ENCODE results near the gene FETUB. TPM values are rescaled to one million over a fixed set of nuclear protein-coding genes. Genes with fewer than 3 reads are reported as not detected.
"Not testable (repeated sequence)": the region's sequence is repeated elsewhere in the genome, so short reads cannot be mapped to it uniquely, and the experiment has no call there.

FETUB gene
- total and polyA plus RNA-seq, 7 donors, result 0.46 TPM; not detected in 6

DNA sequence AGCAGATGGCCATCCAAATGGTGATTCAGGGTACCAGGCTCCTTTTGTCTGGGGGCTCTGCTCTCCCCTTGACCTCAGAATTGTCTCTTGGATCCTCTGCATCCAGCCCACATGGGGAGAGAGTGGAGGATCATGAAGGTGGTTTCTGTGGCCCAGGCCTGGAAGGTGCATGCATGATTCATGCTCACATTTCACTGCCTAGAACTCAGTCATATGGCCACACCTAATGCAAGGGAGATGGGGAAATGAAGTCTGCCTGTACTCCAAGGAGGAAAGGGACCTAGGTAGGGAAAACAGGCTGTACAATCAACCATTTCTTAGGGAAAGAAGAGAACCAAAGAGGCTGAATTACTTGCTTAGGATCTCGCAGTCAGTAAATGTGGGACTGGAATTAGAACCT, 40.7 kb downstream of the FETUB start:
- Histone ChIP-seq H3K9me3 (peaks cover 0 to 4% (median 0%) of the 10 kb centered on the region in 4 donors), H3K27me3 (peaks cover 0 to 3% (median 0%) of the 10 kb centered on the region in 3 donors), H3K36me3 (no peaks in the 10 kb centered on the region), H3K4me1 (no peaks in the 10 kb centered on the region), H3K4me3 (no peak overlapping the region), H3K27ac (no peak overlapping the region)
- 93 to 94% methylated on average over 1 of the region's 1 CpG for WGBS, 2 donors
- DNase-seq, result no peak
- intact Hi-C loops (cut with DNase I), result no loop called here
- TF ChIP-seq POLR2A (IDR thresholded peaks at IDR 0.05) (no peak), EP300 (IDR thresholded peaks at IDR 0.05) (no peak), POLR2AphosphoS5 (IDR thresholded peaks at IDR 0.05) (no peak)
- TF ChIP-seq, protein P1, sequence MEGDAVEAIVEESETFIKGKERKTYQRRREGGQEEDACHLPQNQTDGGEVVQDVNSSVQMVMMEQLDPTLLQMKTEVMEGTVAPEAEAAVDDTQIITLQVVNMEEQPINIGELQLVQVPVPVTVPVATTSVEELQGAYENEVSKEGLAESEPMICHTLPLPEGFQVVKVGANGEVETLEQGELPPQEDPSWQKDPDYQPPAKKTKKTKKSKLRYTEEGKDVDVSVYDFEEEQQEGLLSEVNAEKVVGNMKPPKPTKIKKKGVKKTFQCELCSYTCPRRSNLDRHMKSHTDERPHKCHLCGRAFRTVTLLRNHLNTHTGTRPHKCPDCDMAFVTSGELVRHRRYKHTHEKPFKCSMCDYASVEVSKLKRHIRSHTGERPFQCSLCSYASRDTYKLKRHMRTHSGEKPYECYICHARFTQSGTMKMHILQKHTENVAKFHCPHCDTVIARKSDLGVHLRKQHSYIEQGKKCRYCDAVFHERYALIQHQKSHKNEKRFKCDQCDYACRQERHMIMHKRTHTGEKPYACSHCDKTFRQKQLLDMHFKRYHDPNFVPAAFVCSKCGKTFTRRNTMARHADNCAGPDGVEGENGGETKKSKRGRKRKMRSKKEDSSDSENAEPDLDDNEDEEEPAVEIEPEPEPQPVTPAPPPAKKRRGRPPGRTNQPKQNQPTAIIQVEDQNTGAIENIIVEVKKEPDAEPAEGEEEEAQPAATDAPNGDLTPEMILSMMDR (IDR thresholded peaks at IDR 0.05), result no peak

DNA sequence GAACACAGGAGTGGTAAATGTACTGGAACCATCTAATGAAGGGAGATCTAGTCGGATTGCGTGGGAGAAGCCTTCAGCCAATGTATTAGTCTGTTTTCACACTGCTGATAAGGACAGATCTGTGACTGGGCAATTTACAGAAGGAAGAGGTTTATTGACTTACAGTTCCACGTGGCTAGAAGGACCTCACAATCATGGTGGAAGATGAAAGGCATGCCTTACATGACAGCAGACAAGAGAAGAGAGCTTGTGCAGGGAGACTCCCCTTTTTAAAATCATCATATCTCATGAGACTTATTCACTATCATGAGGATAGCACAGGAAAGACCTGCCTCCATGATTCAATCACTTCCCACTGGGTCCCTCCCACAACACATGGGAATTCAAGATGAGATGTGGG, 42.6 kb downstream of the FETUB start:
- WGBS, 2 donors, result 69 to 74% methylated on average over 3 of the region's 3 CpGs
- Histone ChIP-seq H3K4me3 (no peak overlapping the region), H3K27me3 (no peaks in the 10 kb centered on the region), H3K4me1 (no peaks in the 10 kb centered on the region), H3K36me3 (no peaks in the 10 kb centered on the region), H3K9me3 (peaks cover 0 to 4% (median 0%) of the 10 kb centered on the region in 4 donors), H3K27ac (no peak overlapping the region)
- intact Hi-C loops (cut with DNase I), result no loop called here
- TF ChIP-seq, protein P1 (IDR thresholded peaks at IDR 0.05), result no peak
- no peak for TF ChIP-seq POLR2AphosphoS5 (IDR thresholded peaks at IDR 0.05)
- no peak for TF ChIP-seq EP300 (IDR thresholded peaks at IDR 0.05)
- TF ChIP-seq POLR2A (IDR thresholded peaks at IDR 0.05), result no peak
- DNase-seq, result no peak

DNA sequence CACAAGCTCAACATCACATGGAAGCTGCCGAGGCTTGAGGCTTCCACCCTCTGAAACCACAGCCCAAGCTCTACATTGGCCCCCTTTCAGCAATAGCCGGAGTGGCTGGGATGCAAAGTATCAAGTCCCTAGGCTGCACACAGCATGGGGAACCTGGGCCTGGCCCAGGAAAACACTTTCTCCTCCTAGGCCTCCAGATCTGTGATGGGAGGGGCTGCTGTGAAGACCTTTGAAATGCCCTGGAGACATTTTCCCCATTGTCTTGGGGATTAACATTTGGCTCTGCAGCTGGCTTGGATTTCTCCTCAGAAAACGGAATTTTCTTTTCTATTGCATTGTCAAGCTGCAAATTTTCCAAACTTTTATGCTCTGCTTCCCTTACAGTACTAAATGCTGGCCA, 43.8 kb downstream of the FETUB start:
- H3K27ac ChIP-seq, result no peak overlapping the region
- H3K4me1 ChIP-seq, result no peaks in the 10 kb centered on the region
- H3K27me3 ChIP-seq, result no peaks in the 10 kb centered on the region
- no peak overlapping the region for H3K4me3 ChIP-seq
- H3K9me3 ChIP-seq, result peaks cover 0 to 4% (median 0%) of the 10 kb centered on the region in 4 donors
- no peak for TF ChIP-seq EP300 (IDR thresholded peaks at IDR 0.05)
- no peak for TF ChIP-seq POLR2AphosphoS5 (IDR thresholded peaks at IDR 0.05)
- TF ChIP-seq POLR2A (IDR thresholded peaks at IDR 0.05), result no peak
- TF ChIP-seq, protein P1 (IDR thresholded peaks at IDR 0.05), result no peak
- intact Hi-C loops (cut with DNase I), result no loop called here
- H3K36me3 ChIP-seq, result no peaks in the 10 kb centered on the region
- DNase-seq, result no peak
- 73 to 91% methylated on average over 3 of the region's 3 CpGs for WGBS, 2 donors

DNA sequence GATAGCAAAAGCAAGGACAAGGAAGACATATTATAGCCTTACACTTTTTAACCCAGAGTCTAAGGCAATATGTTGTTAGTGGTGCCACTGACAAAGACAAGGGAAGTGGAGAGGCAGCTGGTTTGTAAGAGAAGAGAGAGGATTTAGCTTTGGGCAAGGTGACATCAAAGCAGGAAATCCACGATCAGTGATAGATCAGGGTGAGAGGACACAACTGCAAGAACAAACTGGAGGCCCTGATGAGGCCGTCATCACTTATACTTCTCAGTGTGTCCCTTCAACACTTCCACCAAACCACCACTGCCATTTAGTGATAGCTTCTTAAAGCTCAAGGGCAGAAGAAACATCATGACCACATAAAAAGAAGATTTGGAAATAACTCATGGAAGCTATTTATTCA, 46.3 kb downstream of the FETUB start:
- H3K4me3 ChIP-seq; H3K27me3 ChIP-seq; H3K4me1 ChIP-seq; intact Hi-C loops (cut with DNase I); H3K27ac ChIP-seq; H3K9me3 ChIP-seq; DNase-seq; H3K36me3 ChIP-seq: not testable (repeated sequence)
- WGBS, 2 donors, result 88% methylated on average over 2 of the region's 2 CpGs

DNA sequence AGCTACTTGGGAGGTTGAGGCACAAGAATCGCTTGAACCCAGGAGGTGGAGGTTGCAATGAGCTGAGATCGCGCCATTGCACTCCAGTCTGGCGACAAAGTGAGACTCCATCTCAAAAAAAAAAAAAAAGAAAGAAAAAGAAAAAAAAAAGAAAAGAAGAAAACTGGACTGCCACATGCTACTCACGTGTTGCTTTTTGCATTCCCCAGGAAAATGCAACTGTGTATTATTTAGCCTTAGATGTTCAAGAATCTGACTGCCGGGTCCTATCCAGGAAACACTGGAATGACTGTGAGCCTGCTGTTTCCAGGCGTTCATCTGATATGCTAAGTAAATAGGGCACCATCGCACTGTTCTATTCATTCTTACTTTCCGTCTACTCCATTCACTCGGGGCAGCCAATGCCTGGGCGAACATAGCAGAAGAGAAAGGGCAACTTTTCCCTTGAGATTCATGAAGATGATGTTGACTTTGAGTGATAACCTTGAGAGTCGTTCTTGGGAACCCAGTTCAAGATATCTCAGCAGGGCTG, 47.0 kb downstream of the FETUB start:
- intact Hi-C loops (cut with DNase I), result no loop called here
- WGBS, 2 donors, result 72 to 85% methylated on average over 12 of the region's 12 CpGs
- Histone ChIP-seq H3K27me3 (no peaks in the 10 kb centered on the region), H3K36me3 (no peaks in the 10 kb centered on the region), H3K4me1 (no peaks in the 10 kb centered on the region), H3K9me3 (peaks cover 0 to 4% (median 0%) of the 10 kb centered on the region in 4 donors), H3K4me3 (no peak overlapping the region), H3K27ac (no peak overlapping the region)
- TF ChIP-seq, protein P1 (IDR thresholded peaks at IDR 0.05), result no peak
- no peak for TF ChIP-seq POLR2A (IDR thresholded peaks at IDR 0.05)
- no peak for TF ChIP-seq POLR2AphosphoS5 (IDR thresholded peaks at IDR 0.05)
- no peak for TF ChIP-seq EP300 (IDR thresholded peaks at IDR 0.05)
- no peak for DNase-seq

DNA sequence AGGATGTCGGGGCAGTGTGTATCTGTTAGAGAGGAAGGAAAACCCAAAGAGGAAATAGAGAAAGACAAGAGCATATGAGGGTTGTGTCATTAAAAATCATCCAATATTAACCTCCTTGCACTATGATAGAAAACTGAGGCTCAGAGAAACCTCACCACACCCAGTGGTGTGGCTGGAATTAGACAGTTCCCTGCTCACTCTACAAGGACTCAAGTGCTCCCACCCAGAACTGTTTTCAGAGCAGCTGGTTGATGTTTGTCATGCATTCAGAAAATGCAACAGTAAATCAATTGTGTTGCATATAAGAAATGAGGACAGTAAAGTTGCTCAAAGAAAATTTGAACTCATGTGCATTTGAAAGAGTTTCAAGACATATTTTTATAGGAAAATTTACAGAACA, 50.1 kb downstream of the FETUB start:
- not testable (repeated sequence) for H3K9me3 ChIP-seq, DNase-seq
- WGBS, 2 donors, result 87 to 95% methylated on average over 1 of the region's 1 CpG

More for the DNA sequence above, 50.1 kb downstream of the FETUB start:
- H3K27ac ChIP-seq; H3K4me1 ChIP-seq; intact Hi-C loops (cut with DNase I); H3K4me3 ChIP-seq; H3K36me3 ChIP-seq; H3K27me3 ChIP-seq: not testable (repeated sequence)

Measured in sigmoid colon (tissue), 7 donors.